Measurements from ENCODE around the gene CLK2.
"Not testable (repeated sequence)": the region's sequence is repeated elsewhere in the genome, so short reads cannot be mapped to it uniquely, and the experiment has no call there.

The CLK2 gene

GRCh38 chr1:155219592-155220031, 53.7 kb downstream of the CLK2 start:
- in situ Hi-C loops (cut with HindIII; ENCODE audit: low sequenced_read_pairs): no loop called here
- no peak overlapping the region for H3K4me3 ChIP-seq (ENCODE audit: low read depth, low read length)
- no peak for TF ChIP-seq CTCF (IDR thresholded peaks at IDR 0.05; ENCODE audit: low read depth, low read length)
- no peak for DNase-seq (ENCODE audit: low read depth, low spot score)

- no peak for TF ChIP-seq CTCF (IDR thresholded peaks at IDR 0.05; ENCODE audit: low read depth, low read length)
- no peak overlapping the region for H3K4me3 ChIP-seq (ENCODE audit: low read depth, low read length)
- DNase-seq (ENCODE audit: low read depth, low spot score): peak; percentile 70
- in situ Hi-C loops (cut with HindIII; ENCODE audit: low sequenced_read_pairs): no loop called here
These were observed 54.3 kb downstream of the CLK2 start for GRCh38 chr1:155218854-155219591.

- H3K4me3 ChIP-seq (ENCODE audit: low read depth, low read length); in situ Hi-C loops (cut with HindIII; ENCODE audit: low sequenced_read_pairs); DNase-seq (ENCODE audit: low read depth, low spot score): not testable (repeated sequence)
These were observed 58.6 kb downstream of the CLK2 start for GRCh38 chr1:155214702-155215101.

All from astrocyte of the spinal cord (primary cell).